ENCODE measurements around the gene ESYT2. TPM values are rescaled to one million over a fixed set of nuclear protein-coding genes. Genes with fewer than 3 reads are reported as not detected.
A peak's percentile ranks its signal among the peaks of the same experiment; 100 is the strongest.

Gene ESYT2
- total RNA-seq, 1 experiment from 2014 or later: 162 TPM

GRCh38 chr7:158710651-158711102 lies 118.6 kb downstream of the ESYT2 start:
- intact Hi-C loops (cut with micrococcal nuclease; ENCODE audit: unreplicated experiment): no loop called here
- POLR2A ChIA-PET (ENCODE audit: unreplicated experiment): no interaction called here
- peaks cover 22% of the 10 kb centered on the region for H3F3A ChIP-seq (ENCODE audit: insufficient read depth, low read depth)

GRCh38 chr7:158707610-158708009 lies 121.7 kb downstream of the ESYT2 start:
- ChIA-PET POLR2A (ENCODE audit: unreplicated experiment) (no interaction called here), CTCF (no interaction called here)
- intact Hi-C loops (cut with micrococcal nuclease; ENCODE audit: unreplicated experiment): no loop called here
- no peaks in the 10 kb centered on the region for H3K27me3 ChIP-seq (ENCODE audit: insufficient read depth, low read depth)
- no peak for DNase-seq
- H3K4me1 ChIP-seq (replicated peaks; ENCODE audit: insufficient read depth): peaks cover 43% of the 10 kb centered on the region
- no peaks in the 10 kb centered on the region for H3K9me3 ChIP-seq (ENCODE audit: insufficient read depth, low read depth)
- H2AFZ ChIP-seq: no peak overlapping the region
- H4K20me1 ChIP-seq (ENCODE audit: insufficient read depth): no peaks in the 10 kb centered on the region
- H3K4me3 ChIP-seq: no peak overlapping the region
- no TSS peak for BruUV-seq (replicated peaks)
- H3F3A ChIP-seq (ENCODE audit: insufficient read depth, low read depth): peaks cover 22% of the 10 kb centered on the region
- H3K4me2 ChIP-seq: no peak overlapping the region
- peaks cover 4% of the 10 kb centered on the region; the same call in 1 of the 2 replicates for H3K36me3 ChIP-seq (ENCODE audit: low read depth)
- peaks cover 28% of the 10 kb centered on the region for H3K79me2 ChIP-seq (ENCODE audit: low read depth)
- no peak overlapping the region for H3K27ac ChIP-seq
- H3K9me2 ChIP-seq (ENCODE audit: insufficient read depth): no peaks in the 10 kb centered on the region
- TF ChIP-seq, protein P1, sequence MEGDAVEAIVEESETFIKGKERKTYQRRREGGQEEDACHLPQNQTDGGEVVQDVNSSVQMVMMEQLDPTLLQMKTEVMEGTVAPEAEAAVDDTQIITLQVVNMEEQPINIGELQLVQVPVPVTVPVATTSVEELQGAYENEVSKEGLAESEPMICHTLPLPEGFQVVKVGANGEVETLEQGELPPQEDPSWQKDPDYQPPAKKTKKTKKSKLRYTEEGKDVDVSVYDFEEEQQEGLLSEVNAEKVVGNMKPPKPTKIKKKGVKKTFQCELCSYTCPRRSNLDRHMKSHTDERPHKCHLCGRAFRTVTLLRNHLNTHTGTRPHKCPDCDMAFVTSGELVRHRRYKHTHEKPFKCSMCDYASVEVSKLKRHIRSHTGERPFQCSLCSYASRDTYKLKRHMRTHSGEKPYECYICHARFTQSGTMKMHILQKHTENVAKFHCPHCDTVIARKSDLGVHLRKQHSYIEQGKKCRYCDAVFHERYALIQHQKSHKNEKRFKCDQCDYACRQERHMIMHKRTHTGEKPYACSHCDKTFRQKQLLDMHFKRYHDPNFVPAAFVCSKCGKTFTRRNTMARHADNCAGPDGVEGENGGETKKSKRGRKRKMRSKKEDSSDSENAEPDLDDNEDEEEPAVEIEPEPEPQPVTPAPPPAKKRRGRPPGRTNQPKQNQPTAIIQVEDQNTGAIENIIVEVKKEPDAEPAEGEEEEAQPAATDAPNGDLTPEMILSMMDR (conservative IDR thresholded peaks at IDR 0.05): no peak
- TF ChIP-seq EZH2 (IDR thresholded peaks at IDR 0.05; ENCODE audit: low read depth): no peak

More at GRCh38 chr7:158710651-158711102, 118.6 kb downstream of the ESYT2 start:
- Histone ChIP-seq H3K79me2 (ENCODE audit: low read depth) (0 out of 2 replicates have a peak, but pooled peaks cover 9% of the 10 kb centered on the region), H2AFZ (peak overlapping the region; percentile 62), H3K4me2 (peak overlapping the region; percentile 48), H3K4me1 (replicated peaks; ENCODE audit: insufficient read depth) (peaks cover 29% of the 10 kb centered on the region), H3K36me3 (ENCODE audit: low read depth) (no peaks in the 10 kb centered on the region), H3K9me3 (ENCODE audit: insufficient read depth, low read depth) (no peaks in the 10 kb centered on the region), H3K27me3 (ENCODE audit: insufficient read depth, low read depth) (no peaks in the 10 kb centered on the region), H3K27ac (peak overlapping the region; percentile 67), H3K4me3 (no peak overlapping the region; the same call in 1 of the 2 replicates), H4K20me1 (ENCODE audit: insufficient read depth) (no peaks in the 10 kb centered on the region), H3K9me2 (ENCODE audit: insufficient read depth) (no peaks in the 10 kb centered on the region)
- no peak for TF ChIP-seq EZH2 (IDR thresholded peaks at IDR 0.05; ENCODE audit: low read depth)
- TF ChIP-seq, protein P1 (conservative IDR thresholded peaks at IDR 0.05): no peak
- peak; percentile 39 to 87 for DNase-seq
- CTCF ChIA-PET: interaction anchor here (0.7 kb wide), 1 partner anchor 121 kb away, joined by 3 read pairs; no protein-coding TSS in a partner anchor
- no TSS peak for BruUV-seq (replicated peaks)

GRCh38 chr7:158706710-158707590 lies 122.4 kb downstream of the ESYT2 start:
- ChIA-PET CTCF (no interaction called here), POLR2A (ENCODE audit: unreplicated experiment) (no interaction called here)
- H3K79me2 ChIP-seq (ENCODE audit: low read depth): peaks cover 34% of the 10 kb centered on the region
- no peaks in the 10 kb centered on the region for H3K9me3 ChIP-seq (ENCODE audit: insufficient read depth, low read depth)
- peaks cover 22% of the 10 kb centered on the region for H3F3A ChIP-seq (ENCODE audit: insufficient read depth, low read depth)
- H3K9me2 ChIP-seq (ENCODE audit: insufficient read depth): no peaks in the 10 kb centered on the region
- H2AFZ ChIP-seq: no peak overlapping the region
- no peaks in the 10 kb centered on the region for H3K27me3 ChIP-seq (ENCODE audit: insufficient read depth, low read depth)
- intact Hi-C loops (cut with micrococcal nuclease; ENCODE audit: unreplicated experiment): no loop called here
- no TSS peak for BruUV-seq (replicated peaks)
- no peak overlapping the region for H3K4me3 ChIP-seq
- H3K4me2 ChIP-seq: 0 out of 2 replicates have a peak overlapping the region, but pooled peaks have one; percentile 78
- H4K20me1 ChIP-seq (ENCODE audit: insufficient read depth): no peaks in the 10 kb centered on the region
- no peak overlapping the region for H3K27ac ChIP-seq
- peaks cover 7% of the 10 kb centered on the region; the same call in 1 of the 2 replicates for H3K36me3 ChIP-seq (ENCODE audit: low read depth)
- no peak for TF ChIP-seq EZH2 (IDR thresholded peaks at IDR 0.05; ENCODE audit: low read depth)
- TF ChIP-seq, protein P1 (conservative IDR thresholded peaks at IDR 0.05): no peak
- H3K4me1 ChIP-seq (replicated peaks; ENCODE audit: insufficient read depth): peaks cover 45% of the 10 kb centered on the region
- DNase-seq: no peak
